Activated CD4-positive, alpha-beta T cell treated with anti-CD3 and anti-CD28 coated beads for 36 hours (primary cell): Measurements from ENCODE around the gene ZMYND8. TPM values are rescaled to one million over a fixed set of nuclear protein-coding genes. Genes with fewer than 3 reads are reported as not detected.
"Not testable (repeated sequence)": the region's sequence is repeated elsewhere in the genome, so short reads cannot be mapped to it uniquely, and the experiment has no call there.

ENCODE experiments used
- ATAC-seq: fragments of 200-7000 bp; cut with Tn5 transposase; one replicate; pipeline ENCODE4 v1.10.0; 2021; ENCODE audit warnings: mild to moderate bottlenecking, moderate library complexity
- CTCF ChIA-PET: fragments of 350-600 bp; sonication (Branson Sonifier 250); formaldehyde crosslinking; loops from one replicate; lab custom pipeline; 2021; ENCODE audit warnings: antibody characterized with exemption; lab: Charles Lee
- POLR2A ChIA-PET: fragments of 350-600 bp; sonication (Branson Sonifier 250); formaldehyde crosslinking; loops from one replicate; lab custom pipeline; 2021; ENCODE audit warnings: antibody characterized with exemption, inconsistent platforms; lab: Charles Lee
- DNase-seq: peaks from one replicate; pipeline ENCODE4 v3.0.0-alpha.2; 2020
- H3K27ac Mint-ChIP-seq: one replicate; pipeline ENCODE4 v1.8.0; 2021; ENCODE audit warnings: mixed read lengths
- H3K27me3 Mint-ChIP-seq: one replicate; pipeline ENCODE4 v1.8.0; 2021; ENCODE audit warnings: mixed read lengths
- H3K36me3 Mint-ChIP-seq: one replicate; pipeline ENCODE4 v1.8.0; 2021; ENCODE audit warnings: low read depth, mixed read lengths
- H3K4me1 Mint-ChIP-seq: one replicate; pipeline ENCODE4 v1.8.0; 2021; ENCODE audit warnings: mixed read lengths
- H3K4me3 Mint-ChIP-seq: one replicate; pipeline ENCODE4 v1.8.0; 2021; ENCODE audit warnings: mild to moderate bottlenecking, moderate library complexity, mixed read lengths
- H3K9me3 Mint-ChIP-seq: one replicate; pipeline ENCODE4 v1.8.0; 2021; ENCODE audit warnings: low read depth, mixed read lengths
- intact Hi-C, 2 experiments: fragments of 100-400 bp; cut with DNase I in 1 of 2; cut with micrococcal nuclease in 1 of 2; formaldehyde crosslinking; loops; one replicate each; pipeline versions ENCODE4 v1.14.2 to v1.15.1; 2022 to 2024; cut with DNase I, micrococcal nuclease
- total RNA-seq, 2 experiments: library from RNA; stranded (reverse); gene quantifications; one replicate each; pipeline ENCODE4 v1.2.3, GENCODE V29; 2021

Gene ZMYND8
- total RNA-seq, 2 experiments from 2014 or later = 33.7 to 50.3 TPM

DNA sequence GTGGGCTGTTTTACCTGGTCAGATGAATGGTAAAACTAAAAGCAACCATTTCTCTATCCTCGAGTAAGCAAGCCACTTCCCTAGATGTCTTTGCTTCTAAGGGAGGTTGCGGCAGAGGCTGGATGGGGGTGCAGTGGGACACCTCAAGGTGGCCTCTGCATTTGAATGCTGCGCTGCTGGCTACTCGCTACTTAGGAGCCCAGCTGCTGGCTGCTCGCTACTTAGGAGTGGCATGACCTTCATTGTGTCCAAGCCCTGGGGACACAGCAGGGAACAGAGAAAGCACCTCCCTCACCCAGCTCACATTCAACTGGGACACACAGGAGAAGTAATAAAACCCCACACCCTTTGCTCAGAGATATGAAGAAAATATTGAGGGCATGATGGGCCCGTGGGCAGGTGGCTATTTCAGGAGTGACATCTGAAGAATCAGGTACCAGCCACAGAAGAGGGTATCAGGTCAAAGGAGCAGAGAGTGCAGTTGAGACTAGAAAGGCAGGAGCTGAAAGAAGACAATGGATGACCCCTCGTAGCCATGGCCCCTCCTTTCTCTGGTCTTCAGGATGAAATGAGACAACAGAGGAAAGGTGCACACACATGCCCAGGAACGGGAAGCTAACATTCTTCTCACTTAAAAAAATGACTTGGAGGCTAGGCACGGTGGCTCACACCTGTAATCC, 149.4 kb downstream of the ZMYND8 start:
- Mint-ChIP-seq H3K27me3 (no peaks in the 10 kb centered on the region), H3K9me3 (no peaks in the 10 kb centered on the region), H3K27ac (no peak overlapping the region), H3K36me3 (peaks cover 8% of the 10 kb centered on the region), H3K4me3 (no peak overlapping the region), H3K4me1 (peaks cover 6% of the 10 kb centered on the region)
- POLR2A ChIA-PET = no interaction called here
- CTCF ChIA-PET = interaction anchor here (0.9 to 3.5 kb wide), 7 partner anchors 11 to 414 kb away, joined by 4 to 38 read pairs (median 5); no protein-coding TSS in a partner anchor
- intact Hi-C loops = no loop called here
- DNase-seq = no peak
- ATAC-seq = no peak

DNA sequence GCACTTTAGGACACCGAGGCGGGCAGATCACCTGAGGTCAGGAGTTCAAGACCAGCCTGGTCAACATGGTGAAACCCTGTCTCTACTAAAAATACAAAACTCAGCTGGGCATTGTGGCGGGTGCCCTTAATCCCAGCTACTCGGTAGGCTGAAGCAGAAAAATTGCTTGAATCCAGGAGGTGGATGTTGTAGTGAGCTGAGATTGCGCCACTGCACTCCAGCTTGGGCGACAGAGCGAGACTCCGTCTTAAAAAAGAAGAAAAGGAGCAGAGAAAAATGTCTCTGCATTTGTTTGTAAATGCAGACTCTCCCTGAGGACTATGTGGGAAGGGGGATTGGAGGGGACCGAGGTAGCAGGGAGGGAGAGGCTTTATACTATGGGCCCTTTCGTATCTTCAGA, 149.9 kb downstream of the ZMYND8 start:
- H3K4me1 Mint-ChIP-seq, ATAC-seq, intact Hi-C loops, H3K9me3 Mint-ChIP-seq, H3K27me3 Mint-ChIP-seq, H3K27ac Mint-ChIP-seq, H3K36me3 Mint-ChIP-seq, DNase-seq, POLR2A ChIA-PET, H3K4me3 Mint-ChIP-seq: not testable (repeated sequence)
- CTCF ChIA-PET = interaction anchor here (0.7 to 3.5 kb wide), 8 partner anchors 10 to 439 kb away, joined by 3 to 38 read pairs (median 6); partner anchors contain the start of gene ZMYND8

- H3K9me3 Mint-ChIP-seq = no peaks in the 10 kb centered on the region
- ChIA-PET CTCF (interaction anchor here (0.5 to 3.5 kb wide), 17 partner anchors 9 to 991 kb away, joined by 3 to 38 read pairs (median 5); partner anchors contain the start of gene ZMYND8), POLR2A (no interaction called here)
- ATAC-seq (peak; percentile 88), DNase-seq (peak; percentile 82)
- H3K4me1 Mint-ChIP-seq = peaks cover 6% of the 10 kb centered on the region
- H3K4me3 Mint-ChIP-seq = no peak overlapping the region
- no peaks in the 10 kb centered on the region for H3K27me3 Mint-ChIP-seq
- no peak overlapping the region for H3K27ac Mint-ChIP-seq
- intact Hi-C loops = loop anchor here in 1 of 2 experiments (2.0 kb wide), 1 partner anchor 179 kb away; no protein-coding TSS in a partner anchor
- H3K36me3 Mint-ChIP-seq = peaks cover 8% of the 10 kb centered on the region
These were observed 150.8 kb downstream of the ZMYND8 start for GRCh38 chr20:47205577-47206123.

DNA sequence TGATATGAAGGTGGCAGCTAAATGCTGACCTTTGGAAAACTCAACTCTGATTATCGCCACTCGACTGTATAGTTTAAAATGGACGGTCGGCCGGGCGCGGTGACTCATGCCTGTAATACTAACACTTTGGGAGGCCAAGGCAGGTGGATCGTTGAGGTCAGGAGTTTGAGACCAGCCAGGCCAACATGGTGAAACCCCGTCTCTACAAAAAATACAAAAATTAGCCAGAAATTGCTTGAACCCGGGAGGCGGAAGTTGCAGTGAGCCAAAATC, 151.7 kb downstream of the ZMYND8 start:
- DNase-seq, H3K36me3 Mint-ChIP-seq, H3K27me3 Mint-ChIP-seq, H3K4me3 Mint-ChIP-seq, H3K4me1 Mint-ChIP-seq, POLR2A ChIA-PET, ATAC-seq, H3K9me3 Mint-ChIP-seq, H3K27ac Mint-ChIP-seq: not testable (repeated sequence)
- CTCF ChIA-PET = interaction anchor here (0.7 to 4.3 kb wide), 8 partner anchors 8 to 1530 kb away, joined by 3 to 38 read pairs (median 6); no protein-coding TSS in a partner anchor
- intact Hi-C loops = loop anchor here in 1 of 2 experiments (2.0 kb wide), 1 partner anchor 180 kb away; no protein-coding TSS in a partner anchor

GRCh38 chr20:47204008-47204849, 152.3 kb downstream of the ZMYND8 start:
- POLR2A ChIA-PET = interaction anchor here (0.7 kb wide), 1 partner anchor 348 kb away, joined by 11 read pairs; no protein-coding TSS in a partner anchor
- no peaks in the 10 kb centered on the region for H3K36me3 Mint-ChIP-seq
- no peak overlapping the region for H3K27ac Mint-ChIP-seq
- H3K9me3 Mint-ChIP-seq = no peaks in the 10 kb centered on the region
- intact Hi-C loops = loop anchor here in 1 of 2 experiments (2.0 kb wide), 1 partner anchor 181 kb away; no protein-coding TSS in a partner anchor
- DNase-seq (no peak), ATAC-seq (no peak)
- H3K4me1 Mint-ChIP-seq = peaks cover 6% of the 10 kb centered on the region
- CTCF ChIA-PET = interaction anchor here (1.6 to 4.3 kb wide), 4 partner anchors 8 to 419 kb away, joined by 3 to 21 read pairs (median 9); no protein-coding TSS in a partner anchor
- H3K27me3 Mint-ChIP-seq = no peaks in the 10 kb centered on the region
- H3K4me3 Mint-ChIP-seq = no peak overlapping the region

GRCh38 chr20:47202733-47203667, 153.5 kb downstream of the ZMYND8 start:
- POLR2A ChIA-PET = no interaction called here
- Mint-ChIP-seq H3K27ac (no peak overlapping the region), H3K4me1 (peaks cover 12% of the 10 kb centered on the region)

DNA sequence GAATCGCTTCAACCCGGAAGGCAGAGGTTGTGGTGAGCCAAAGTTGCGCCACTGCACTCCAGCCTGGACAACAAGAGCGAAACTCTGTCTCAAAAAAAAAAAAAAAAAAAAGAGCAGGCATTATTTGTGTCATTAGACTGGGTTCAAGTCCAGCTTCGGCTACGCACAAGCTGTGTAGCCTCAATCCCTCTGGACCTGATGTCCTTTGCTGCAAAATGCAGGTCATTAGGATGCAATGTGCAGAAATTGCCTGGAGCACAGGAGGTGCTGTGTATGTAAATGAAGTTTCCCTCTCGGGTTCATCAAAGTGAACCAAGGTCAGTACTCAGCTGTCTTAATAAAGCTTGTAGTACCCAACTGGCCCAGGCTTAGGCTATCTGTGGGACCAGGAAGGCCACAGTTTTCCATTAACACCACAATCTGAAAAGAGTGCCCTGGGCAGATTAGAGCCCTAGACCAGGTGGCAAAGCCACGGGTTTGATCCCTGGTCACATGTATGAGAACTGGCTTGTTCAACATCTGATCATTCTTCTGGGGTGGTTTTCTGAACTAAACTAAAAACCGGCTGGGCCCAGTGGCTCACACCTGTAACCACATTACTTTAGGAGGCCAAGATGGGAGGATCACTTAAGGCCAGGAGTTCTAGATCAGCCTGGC, 155.3 kb downstream of the ZMYND8 start:
- ChIA-PET POLR2A (no interaction called here), CTCF (interaction anchor here (0.6 to 4.3 kb wide), 3 partner anchors 72 to 232 kb away, joined by 3 to 21 read pairs (median 9); no protein-coding TSS in a partner anchor)

More at GRCh38 chr20:47202733-47203667, 153.5 kb downstream of the ZMYND8 start:
- H3K4me3 Mint-ChIP-seq = no peak overlapping the region
- no peak for DNase-seq
- intact Hi-C loops = no loop called here
- no peaks in the 10 kb centered on the region for H3K9me3 Mint-ChIP-seq
- no peaks in the 10 kb centered on the region for H3K27me3 Mint-ChIP-seq
- no peak for ATAC-seq
- no peaks in the 10 kb centered on the region for H3K36me3 Mint-ChIP-seq
- CTCF ChIA-PET = interaction anchor here (0.6 to 4.3 kb wide), 3 partner anchors 70 to 180 kb away, joined by 4 to 21 read pairs (median 9); no protein-coding TSS in a partner anchor

DNA sequence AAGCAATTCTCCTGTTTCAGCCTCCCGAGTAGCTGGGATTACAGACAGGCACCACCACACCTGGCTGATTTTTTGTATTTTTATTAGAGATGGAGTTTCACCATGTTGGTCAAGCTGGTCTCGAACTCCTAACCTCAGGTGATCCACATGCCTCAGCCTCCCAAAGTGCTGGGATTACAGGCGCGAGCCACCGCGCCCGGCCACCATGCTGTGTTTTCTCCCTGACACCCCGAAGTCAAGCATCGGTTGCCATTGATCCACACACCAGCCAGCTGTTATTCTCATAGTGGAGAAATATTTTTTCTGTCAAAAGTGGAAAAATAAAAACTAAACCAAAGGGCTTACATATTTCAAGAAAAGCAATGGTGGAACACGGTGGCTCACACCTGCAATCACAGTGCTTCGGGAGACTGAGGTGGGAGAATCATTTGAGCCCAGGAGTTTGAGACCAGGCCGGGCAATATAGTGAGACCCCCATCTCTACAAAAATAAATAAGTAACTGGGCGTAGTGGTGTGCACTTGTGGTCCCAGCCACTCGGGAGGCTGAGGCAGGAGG, 157.4 kb downstream of the ZMYND8 start:
- CTCF ChIA-PET = interaction anchor here (0.7 to 3.3 kb wide), 11 partner anchors 11 to 422 kb away, joined by 3 to 38 read pairs (median 5); no protein-coding TSS in a partner anchor
- peaks cover 5% of the 10 kb centered on the region for H3K27me3 Mint-ChIP-seq
- H3K4me1 Mint-ChIP-seq = peaks cover 16% of the 10 kb centered on the region
- POLR2A ChIA-PET = interaction anchor here (0.6 to 1.0 kb wide), 3 partner anchors 75 to 416 kb away, joined by 3 to 4 read pairs (median 3); no protein-coding TSS in a partner anchor
- ATAC-seq (no peak), DNase-seq (no peak)
- H3K4me3 Mint-ChIP-seq = no peak overlapping the region
- no peaks in the 10 kb centered on the region for H3K9me3 Mint-ChIP-seq
- no peaks in the 10 kb centered on the region for H3K36me3 Mint-ChIP-seq
- H3K27ac Mint-ChIP-seq = no peak overlapping the region
- intact Hi-C loops = loop anchor here (1.0 to 10.0 kb wide), 6 partner anchors 75 to 1426 kb away; partner anchors contain the start of gene NCOA3 (in 2 of the 2)

More for the DNA sequence above, 155.3 kb downstream of the ZMYND8 start:
- DNase-seq (no peak), ATAC-seq (no peak)
- intact Hi-C loops = no loop called here
- Mint-ChIP-seq H3K36me3 (no peaks in the 10 kb centered on the region), H3K27ac (no peak overlapping the region), H3K27me3 (peaks cover under 1% of the 10 kb centered on the region), H3K4me1 (peaks cover 19% of the 10 kb centered on the region), H3K4me3 (no peak overlapping the region), H3K9me3 (no peaks in the 10 kb centered on the region)

DNA sequence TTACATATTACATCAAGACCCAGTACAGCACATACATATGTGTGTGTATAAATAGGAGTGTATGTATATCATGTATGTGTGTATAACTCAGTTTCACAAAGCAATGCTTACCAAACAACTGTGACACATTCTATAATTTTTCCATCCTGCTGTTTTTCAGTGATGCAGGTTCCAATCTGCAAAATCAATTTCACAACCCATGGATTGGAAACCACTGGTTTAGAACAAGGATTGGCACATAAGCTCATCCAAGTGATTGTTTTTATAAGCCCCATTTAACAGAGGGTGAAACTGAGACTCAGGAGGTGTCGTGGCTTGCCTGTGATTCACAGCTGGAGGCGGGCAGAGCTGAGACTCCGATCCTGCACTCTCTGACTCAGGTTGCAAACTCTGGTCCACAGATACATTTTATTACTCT, 158.2 kb downstream of the ZMYND8 start:
- ATAC-seq (peak; percentile 94), DNase-seq (peak; percentile 80)
- H3K27ac Mint-ChIP-seq = no peak overlapping the region

More for the DNA sequence above, 158.2 kb downstream of the ZMYND8 start:
- Mint-ChIP-seq H3K9me3 (no peaks in the 10 kb centered on the region), H3K4me1 (peaks cover 16% of the 10 kb centered on the region), H3K27me3 (peaks cover 5% of the 10 kb centered on the region), H3K4me3 (no peak overlapping the region), H3K36me3 (no peaks in the 10 kb centered on the region)
- CTCF ChIA-PET = interaction anchor here (0.7 to 3.3 kb wide), 15 partner anchors 9 to 444 kb away, joined by 3 to 38 read pairs (median 4); no protein-coding TSS in a partner anchor
- POLR2A ChIA-PET = interaction anchor here (0.8 to 1.0 kb wide), 2 partner anchors 76 to 159 kb away, joined by 3 to 4 read pairs; no protein-coding TSS in a partner anchor
- intact Hi-C loops = loop anchor here (1.0 to 10.0 kb wide), 6 partner anchors 76 to 1427 kb away; partner anchors contain the start of gene NCOA3 (in 2 of the 2)
